Neural progenitor cell (in vitro differentiated cells): ENCODE results near the gene LRIT1. TPM values are rescaled to one million over a fixed set of nuclear protein-coding genes. Genes with fewer than 3 reads are reported as not detected.
A peak's percentile ranks its signal among the peaks of the same experiment; 100 is the strongest.

Experiments used
- DNase-seq: peaks from one replicate; pipeline ENCODE4 v3.0.0-alpha.2; 2016; ENCODE audit warnings: low spot score
- H2AFZ ChIP-seq: fragments of 200-600 bp; sonication (generic); replicated peaks from 2 replicates; pipeline ENCODE4 v1.6.1; 2016; ENCODE audit warnings: antibody characterized with exemption
- H3F3A ChIP-seq: fragments of 200-600 bp; sonication (generic); 2 replicates; pipeline ENCODE4 v1.6.1; 2016; ENCODE audit warnings: antibody characterized with exemption, low read depth
- H3K27ac ChIP-seq: fragments of 200-600 bp; sonication (generic); 2 replicates; pipeline ENCODE4 v1.5.1; 2016; ENCODE audit warnings: mild to moderate bottlenecking
- H3K27me3 ChIP-seq: fragments of 200-600 bp; sonication (generic); 2 replicates; pipeline ENCODE4 v1.6.1; 2016; ENCODE audit warnings: mild to moderate bottlenecking, moderate library complexity
- H3K36me3 ChIP-seq: fragments of 200-600 bp; sonication (generic); 2 replicates; pipeline ENCODE4 v1.5.1; 2016
- H3K4me1 ChIP-seq: fragments of 200-600 bp; sonication (generic); 2 replicates; pipeline ENCODE4 v1.6.1; 2016; ENCODE audit warnings: mixed run types
- H3K4me2 ChIP-seq: fragments of 200-600 bp; sonication (generic); 2 replicates; pipeline ENCODE4 v1.6.1; 2016
- H3K4me3 ChIP-seq: fragments of 200-600 bp; sonication (generic); 2 replicates; pipeline ENCODE4 v1.5.1; 2016
- H3K79me2 ChIP-seq: fragments of 200-600 bp; sonication (generic); 2 replicates; pipeline ENCODE4 v1.6.1; 2016; ENCODE audit warnings: low read depth
- H3K9ac ChIP-seq: fragments of 200-600 bp; sonication (generic); 2 replicates; pipeline ENCODE4 v1.6.1; 2016
- H3K9me3 ChIP-seq: fragments of 200-600 bp; sonication (generic); 2 replicates; pipeline ENCODE4 v1.5.1; 2016; ENCODE audit warnings: low read depth
- H4K20me1 ChIP-seq: fragments of 200-600 bp; sonication (generic); 2 replicates; pipeline ENCODE4 v1.6.1; 2016; ENCODE audit warnings: low read depth
- H3K27ac Mint-ChIP-seq: 3 replicates; pipeline ENCODE4 v1.8.0; 2021; ENCODE audit warnings: mixed read lengths
- H3K27me3 Mint-ChIP-seq: 2 replicates; pipeline ENCODE4 v1.8.0; 2022; ENCODE audit warnings: low read depth, mild to moderate bottlenecking, inconsistent platforms, moderate library complexity, mixed read lengths; ENCODE audit not compliant: insufficient read depth
- H3K36me3 Mint-ChIP-seq: 3 replicates; pipeline ENCODE4 v1.8.0; 2021; ENCODE audit warnings: mixed read lengths
- H3K4me1 Mint-ChIP-seq: 3 replicates; pipeline ENCODE4 v1.8.0; 2021; ENCODE audit warnings: mixed read lengths
- H3K4me3 Mint-ChIP-seq: 3 replicates; pipeline ENCODE4 v1.8.0; 2021; ENCODE audit warnings: mild to moderate bottlenecking, moderate library complexity, mixed read lengths
- H3K9me3 Mint-ChIP-seq: 3 replicates; pipeline ENCODE4 v1.8.0; 2020; ENCODE audit warnings: mixed read lengths
- CTCF ChIP-seq: fragments of 200-600 bp; sonication (generic); IDR thresholded peaks from 2 replicates; pipeline ENCODE4 v1.5.1; 2017; ENCODE audit warnings: antibody characterized with exemption, mild to moderate bottlenecking
- EZH2 ChIP-seq: fragments of 200-600 bp; sonication (generic); IDR thresholded peaks from 2 replicates; pipeline ENCODE4 v1.6.1; 2017; ENCODE audit warnings: antibody characterized with exemption, mild to moderate bottlenecking, moderate library complexity
- EZH2phosphoT487 ChIP-seq: fragments of 200-600 bp; sonication (generic); IDR thresholded peaks from 2 replicates; pipeline ENCODE4 v1.6.1; 2017; ENCODE audit warnings: antibody characterized with exemption
- total RNA-seq: library from RNA; depleted of rRNA; stranded (reverse); fragments of >200 nt; gene quantifications from 2 replicates; pipeline ENCODE4 v1.2.3, GENCODE V29; 2015; ENCODE audit warnings: low replicate concordance

The LRIT1 gene
- total RNA-seq, 1 donor from 2014 or later, result not detected

GRCh38 chr10:84196083-84196482 is 45.3 kb downstream of the LRIT1 start:
- Mint-ChIP-seq H3K36me3 (no peaks in the 10 kb centered on the region), H3K27me3 (peaks cover 40% of the 10 kb centered on the region), H3K4me1 (peaks cover 10% of the 10 kb centered on the region), H3K4me3 (peak overlapping the region; percentile 46), H3K9me3 (peaks cover 2% of the 10 kb centered on the region), H3K27ac (peak overlapping the region; percentile 74)
- no peak overlapping the region for H2AFZ ChIP-seq
- no peak overlapping the region for H3K4me3 ChIP-seq
- no peaks in the 10 kb centered on the region for H3K4me1 ChIP-seq
- H3K9ac ChIP-seq, result no peak overlapping the region
- TF ChIP-seq EZH2, result no peak
- no peak for TF ChIP-seq EZH2phosphoT487
- no peak for TF ChIP-seq CTCF
- no peak overlapping the region for H3K4me2 ChIP-seq
- no peak overlapping the region for H3K27ac ChIP-seq
- H4K20me1 ChIP-seq, result no peaks in the 10 kb centered on the region
- peaks cover 47% of the 10 kb centered on the region for H3K27me3 ChIP-seq
- H3K36me3 ChIP-seq, result no peaks in the 10 kb centered on the region
- H3K9me3 ChIP-seq, result no peaks in the 10 kb centered on the region
- no peak for DNase-seq
- H3K79me2 ChIP-seq, result no peaks in the 10 kb centered on the region
- H3F3A ChIP-seq, result no peaks in the 10 kb centered on the region

DNA sequence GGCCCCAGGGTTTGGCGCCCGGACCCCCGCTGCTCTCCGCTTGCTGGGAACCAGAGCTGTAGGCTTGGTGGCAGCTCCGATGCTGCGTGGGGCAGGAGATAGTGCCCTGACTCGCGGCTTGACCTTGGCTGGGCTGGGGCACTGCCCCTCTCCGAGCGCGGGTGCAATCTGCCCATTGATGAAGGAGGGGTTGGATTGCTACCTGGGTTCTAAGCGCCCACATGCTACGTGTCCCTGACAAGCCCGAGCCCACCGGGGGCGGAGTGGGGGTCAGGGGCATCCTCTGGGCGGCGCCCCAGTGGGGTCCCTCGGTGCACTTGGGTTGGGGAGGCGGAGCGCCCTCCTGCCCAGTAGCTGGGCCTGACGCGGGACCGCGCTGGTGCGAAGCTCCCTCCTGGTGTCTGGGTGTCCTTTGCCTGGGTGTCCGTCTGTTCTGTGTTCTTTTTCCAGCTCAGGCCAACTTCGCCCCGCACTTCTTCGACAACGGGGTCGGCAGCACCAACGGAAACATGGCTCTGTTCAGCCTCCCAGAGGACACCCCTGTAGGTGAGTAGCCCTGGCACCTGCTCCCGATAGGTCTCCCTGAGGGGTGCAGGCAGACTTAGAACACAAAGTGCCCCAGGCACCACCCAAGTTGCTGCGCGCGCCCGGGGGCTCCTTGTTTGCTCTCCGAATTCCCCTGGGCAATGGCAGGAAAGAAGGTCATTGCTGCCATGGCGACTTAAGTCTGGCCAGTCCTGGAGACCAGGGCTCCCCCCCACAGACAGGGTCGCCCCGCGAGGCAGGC is 46.1 kb downstream of the LRIT1 start:
- TF ChIP-seq EZH2phosphoT487, result no peak
- TF ChIP-seq CTCF, result no peak
- TF ChIP-seq EZH2, result peak; percentile 46
- peaks cover 40% of the 10 kb centered on the region for H3K27me3 Mint-ChIP-seq
- peak overlapping the region; percentile 80 for H3K4me3 Mint-ChIP-seq
- DNase-seq, result no peak
- no peaks in the 10 kb centered on the region for H3K36me3 Mint-ChIP-seq
- H3K4me1 ChIP-seq, result no peaks in the 10 kb centered on the region
- no peak overlapping the region for H3K27ac ChIP-seq
- peaks cover 2% of the 10 kb centered on the region for H3K9me3 Mint-ChIP-seq
- peaks cover 47% of the 10 kb centered on the region for H3K27me3 ChIP-seq
- H3K4me1 Mint-ChIP-seq, result peaks cover 10% of the 10 kb centered on the region
- no peaks in the 10 kb centered on the region for H3K79me2 ChIP-seq
- H3F3A ChIP-seq, result no peaks in the 10 kb centered on the region
- H4K20me1 ChIP-seq, result no peaks in the 10 kb centered on the region
- peak overlapping the region; percentile 71 for H3K4me3 ChIP-seq
- H3K4me2 ChIP-seq, result peak overlapping the region; percentile 100
- H3K9me3 ChIP-seq, result no peaks in the 10 kb centered on the region
- peak overlapping the region; percentile 85 for H2AFZ ChIP-seq
- no peaks in the 10 kb centered on the region for H3K36me3 ChIP-seq
- no peak overlapping the region for H3K27ac Mint-ChIP-seq
- no peak overlapping the region for H3K9ac ChIP-seq

DNA sequence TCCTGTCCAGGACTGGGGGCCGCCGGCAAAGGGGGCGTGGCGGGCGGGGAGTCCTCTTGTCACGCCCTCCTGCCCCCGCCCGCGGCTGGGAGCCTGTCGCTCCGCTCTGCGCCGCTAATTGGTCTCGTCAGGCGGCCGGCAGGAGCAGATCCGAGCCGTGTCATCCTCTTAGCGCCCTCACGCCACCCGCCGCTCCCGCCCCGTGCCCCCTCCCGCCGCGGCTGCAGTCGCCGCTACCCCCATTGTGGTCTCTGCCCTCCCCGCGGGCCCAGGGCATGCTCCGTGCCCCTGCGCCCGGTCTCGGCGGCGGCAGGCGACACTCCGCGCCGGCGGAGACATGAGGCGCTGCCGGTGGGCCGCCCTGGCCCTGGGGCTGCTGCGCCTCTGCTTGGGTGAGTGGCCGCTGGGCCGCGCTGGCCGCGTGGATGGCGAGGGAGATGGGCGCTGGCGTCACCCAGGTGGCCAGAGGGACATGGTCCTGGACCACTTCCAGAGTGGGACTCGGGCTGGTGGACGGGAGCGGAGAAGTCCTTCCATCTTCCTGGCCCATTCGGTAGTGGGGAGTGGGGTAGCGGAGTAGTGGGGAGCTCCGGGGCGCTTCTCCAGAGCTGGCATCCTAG is 46.8 kb downstream of the LRIT1 start, which contains the start of gene CDHR1:
Gene CDHR1, plus strand, starts transcription at position 114 of the 620 bp plus-strand sequence. Its CDS starts 224 bp downstream, at position 338.
- peak; percentile 72 for TF ChIP-seq EZH2phosphoT487
- peak; percentile 15 for TF ChIP-seq CTCF
- TF ChIP-seq EZH2, result peak; percentile 61
- H3K4me1 Mint-ChIP-seq, result peaks cover 10% of the 10 kb centered on the region
- peak within 1 kb of the TSS; percentile 81 for H3K4me3 Mint-ChIP-seq
- H3K4me3 ChIP-seq, result peak within 1 kb of the TSS; percentile 71
- peak within 1 kb of the TSS; percentile 85 for H2AFZ ChIP-seq
- H3K9me3 ChIP-seq, result no peaks in the 10 kb centered on the region
- H3K9ac ChIP-seq, result no peak within 1 kb of the TSS
- H3K4me2 ChIP-seq, result peak within 1 kb of the TSS; percentile 100
- H3K36me3 Mint-ChIP-seq, result no peaks in the 10 kb centered on the region
- peaks cover 47% of the 10 kb centered on the region for H3K27me3 ChIP-seq
- no peaks in the 10 kb centered on the region for H3K36me3 ChIP-seq
- no peaks in the 10 kb centered on the region for H3F3A ChIP-seq
- no peaks in the 10 kb centered on the region for H4K20me1 ChIP-seq
- H3K9me3 Mint-ChIP-seq, result peaks cover 2% of the 10 kb centered on the region
- no peaks in the 10 kb centered on the region for H3K79me2 ChIP-seq
- DNase-seq, result peak; percentile 90
- no peaks in the 10 kb centered on the region for H3K4me1 ChIP-seq
- H3K27ac ChIP-seq, result no peak within 1 kb of the TSS
- no peak within 1 kb of the TSS for H3K27ac Mint-ChIP-seq
- peaks cover 40% of the 10 kb centered on the region for H3K27me3 Mint-ChIP-seq
